ENCODE data around the gene IGFL1. TPM values are rescaled to one million over a fixed set of nuclear protein-coding genes. Genes with fewer than 3 reads are reported as not detected.
"Not testable (repeated sequence)": the region's sequence is repeated elsewhere in the genome, so short reads cannot be mapped to it uniquely, and the experiment has no call there.

The IGFL1 gene
- total and polyA plus RNA-seq, 2 donors (not counting 1 experiment from before 2014, with no cell fraction given): 0.15 TPM; not detected in 1

DNA sequence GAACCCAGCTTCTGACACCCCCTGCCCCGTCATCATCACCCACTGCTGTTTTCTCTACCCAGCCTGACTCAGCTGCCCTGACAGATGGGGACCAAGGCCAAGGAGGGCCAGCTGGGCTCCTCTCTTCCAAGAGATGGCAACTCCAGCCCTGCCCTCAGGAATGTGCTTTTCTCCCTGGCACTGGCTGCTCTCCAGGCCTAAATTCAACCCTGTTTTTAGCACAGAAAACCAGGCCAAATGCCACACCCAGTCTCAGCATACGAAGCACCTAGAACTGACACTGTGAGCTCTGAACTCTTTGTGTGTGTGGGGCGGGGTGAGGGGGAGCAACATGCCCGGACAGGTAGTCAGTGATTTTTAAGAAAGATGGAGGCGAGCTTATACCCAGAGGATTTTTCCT lies 23.4 kb upstream of the IGFL1 start:
- no peak for ATAC-seq (ENCODE audit: low read depth)
- CTCF ChIA-PET: no interaction called here
- H3K4me3 Mint-ChIP-seq: no peak overlapping the region
- Histone ChIP-seq H3K4me1 (ENCODE audit: control insufficient read depth in 2 of 2, insufficient read depth in 2 of 2, low read length in 2 of 2) (no peaks in the 10 kb centered on the region), H3K9me3 (ENCODE audit: control extremely low read depth in 1 of 3, control insufficient read depth in 2 of 3, insufficient read depth in 1 of 3, low read length in 2 of 3) (no peaks in the 10 kb centered on the region), H3K27me3 (replicated peaks in 1 of 4; ENCODE audit: control extremely low read depth in 1 of 4, control insufficient read depth in 3 of 4, insufficient read depth in 4 of 4, low read length in 3 of 4) (peaks cover 0 to 15% (median 1%) of the 10 kb centered on the region in 4 experiments), H3K27ac (ENCODE audit: low read length in 2 of 2) (no peak overlapping the region), H3K4me3 (ENCODE audit: control extremely low read depth in 1 of 5, extremely low read depth in 1 of 5, insufficient read depth in 1 of 5, low read depth in 2 of 5, low read length in 4 of 5) (no peak overlapping the region), H2AFZ (ENCODE audit: insufficient read depth, low read depth, low read length, poor library complexity, severe bottlenecking) (no peak overlapping the region), H3K4me2 (replicated peaks; ENCODE audit: low read depth, low read length, poor library complexity, severe bottlenecking) (no peak overlapping the region), H4K20me1 (ENCODE audit: control insufficient read depth, insufficient read depth, low read length, poor library complexity, severe bottlenecking) (no peaks in the 10 kb centered on the region), H3K9ac (ENCODE audit: low read length) (no peak overlapping the region), H3K36me3 (replicated peaks in 1 of 2; ENCODE audit: control extremely low read depth in 1 of 2, control insufficient read depth in 1 of 2, extremely low read depth in 1 of 2, insufficient read depth in 2 of 2, low read length in 1 of 2) (no peaks in the 10 kb centered on the region), H3K79me2 (ENCODE audit: control insufficient read depth, insufficient read depth, low read length) (no peaks in the 10 kb centered on the region)
- H3K4me1 Mint-ChIP-seq: no peaks in the 10 kb centered on the region
- intact Hi-C loops (cut with micrococcal nuclease): no loop called here
- peaks cover 53% of the 10 kb centered on the region for H3K27me3 Mint-ChIP-seq
- POLR2A ChIA-PET: no interaction called here
- DNase-seq: no peak
- H3K9me3 Mint-ChIP-seq (ENCODE audit: insufficient read depth): no peaks in the 10 kb centered on the region
- TF ChIP-seq, protein P1, sequence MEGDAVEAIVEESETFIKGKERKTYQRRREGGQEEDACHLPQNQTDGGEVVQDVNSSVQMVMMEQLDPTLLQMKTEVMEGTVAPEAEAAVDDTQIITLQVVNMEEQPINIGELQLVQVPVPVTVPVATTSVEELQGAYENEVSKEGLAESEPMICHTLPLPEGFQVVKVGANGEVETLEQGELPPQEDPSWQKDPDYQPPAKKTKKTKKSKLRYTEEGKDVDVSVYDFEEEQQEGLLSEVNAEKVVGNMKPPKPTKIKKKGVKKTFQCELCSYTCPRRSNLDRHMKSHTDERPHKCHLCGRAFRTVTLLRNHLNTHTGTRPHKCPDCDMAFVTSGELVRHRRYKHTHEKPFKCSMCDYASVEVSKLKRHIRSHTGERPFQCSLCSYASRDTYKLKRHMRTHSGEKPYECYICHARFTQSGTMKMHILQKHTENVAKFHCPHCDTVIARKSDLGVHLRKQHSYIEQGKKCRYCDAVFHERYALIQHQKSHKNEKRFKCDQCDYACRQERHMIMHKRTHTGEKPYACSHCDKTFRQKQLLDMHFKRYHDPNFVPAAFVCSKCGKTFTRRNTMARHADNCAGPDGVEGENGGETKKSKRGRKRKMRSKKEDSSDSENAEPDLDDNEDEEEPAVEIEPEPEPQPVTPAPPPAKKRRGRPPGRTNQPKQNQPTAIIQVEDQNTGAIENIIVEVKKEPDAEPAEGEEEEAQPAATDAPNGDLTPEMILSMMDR (IDR thresholded peaks at IDR 0.05): no peak
- TF ChIP-seq EZH2 (IDR thresholded peaks at IDR 0.05; ENCODE audit: borderline replicate concordance, insufficient read depth, low read depth, low read length, poor library complexity, severe bottlenecking): no peak
- no peak overlapping the region for H3K27ac Mint-ChIP-seq
- 77% methylated on average over 1 of the region's 5 CpGs for WGBS (ENCODE audit: insufficient coverage)

DNA sequence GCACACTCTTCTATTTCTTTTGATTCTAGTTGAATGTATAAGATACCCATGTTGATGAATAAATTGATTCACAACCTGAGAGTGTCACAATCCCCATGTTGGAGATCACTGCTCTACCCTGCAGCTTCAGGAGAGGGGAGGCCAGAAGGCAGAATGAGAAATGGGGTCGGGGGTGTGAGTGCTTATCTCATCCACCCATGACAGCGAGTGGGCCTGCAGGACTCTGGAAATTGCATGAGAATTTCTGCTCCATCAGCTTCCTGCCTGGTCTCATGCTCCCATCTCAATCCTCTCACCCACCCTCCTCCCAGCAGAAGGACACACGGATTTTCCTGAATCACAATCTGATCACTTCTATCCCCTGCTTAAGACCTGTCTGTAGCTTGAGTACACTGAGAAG lies 22.9 kb upstream of the IGFL1 start:
- Histone ChIP-seq H3K36me3 (replicated peaks in 1 of 2; ENCODE audit: control extremely low read depth in 1 of 2, control insufficient read depth in 1 of 2, extremely low read depth in 1 of 2, insufficient read depth in 2 of 2, low read length in 1 of 2) (no peaks in the 10 kb centered on the region), H3K9ac (ENCODE audit: low read length) (no peak overlapping the region), H3K4me2 (replicated peaks; ENCODE audit: low read depth, low read length, poor library complexity, severe bottlenecking) (no peak overlapping the region), H3K4me3 (ENCODE audit: control extremely low read depth in 1 of 5, extremely low read depth in 1 of 5, insufficient read depth in 1 of 5, low read depth in 2 of 5, low read length in 4 of 5) (no peak overlapping the region), H2AFZ (ENCODE audit: insufficient read depth, low read depth, low read length, poor library complexity, severe bottlenecking) (no peak overlapping the region), H3K27ac (ENCODE audit: low read length in 2 of 2) (no peak overlapping the region), H3K79me2 (ENCODE audit: control insufficient read depth, insufficient read depth, low read length) (no peaks in the 10 kb centered on the region), H3K4me1 (ENCODE audit: control insufficient read depth in 2 of 2, insufficient read depth in 2 of 2, low read length in 2 of 2) (no peaks in the 10 kb centered on the region), H3K9me3 (ENCODE audit: control extremely low read depth in 1 of 3, control insufficient read depth in 2 of 3, insufficient read depth in 1 of 3, low read length in 2 of 3) (no peaks in the 10 kb centered on the region), H4K20me1 (ENCODE audit: control insufficient read depth, insufficient read depth, low read length, poor library complexity, severe bottlenecking) (no peaks in the 10 kb centered on the region), H3K27me3 (replicated peaks in 1 of 4; ENCODE audit: control extremely low read depth in 1 of 4, control insufficient read depth in 3 of 4, insufficient read depth in 4 of 4, low read length in 3 of 4) (peaks cover 0 to 15% (median 1%) of the 10 kb centered on the region in 4 experiments)
- POLR2A ChIA-PET: no interaction called here
- Mint-ChIP-seq H3K27ac (no peak overlapping the region), H3K4me1 (no peaks in the 10 kb centered on the region), H3K27me3 (peaks cover 50% of the 10 kb centered on the region), H3K9me3 (ENCODE audit: insufficient read depth) (no peaks in the 10 kb centered on the region), H3K4me3 (no peak overlapping the region)
- 92% methylated on average over 2 of the region's 3 CpGs for WGBS (ENCODE audit: insufficient coverage)
- no peak for DNase-seq
- CTCF ChIA-PET: no interaction called here
- TF ChIP-seq EZH2 (IDR thresholded peaks at IDR 0.05; ENCODE audit: borderline replicate concordance, insufficient read depth, low read depth, low read length, poor library complexity, severe bottlenecking): no peak
- TF ChIP-seq, protein P1 (IDR thresholded peaks at IDR 0.05): no peak
- no peak for ATAC-seq (ENCODE audit: low read depth)
- intact Hi-C loops (cut with micrococcal nuclease): no loop called here

DNA sequence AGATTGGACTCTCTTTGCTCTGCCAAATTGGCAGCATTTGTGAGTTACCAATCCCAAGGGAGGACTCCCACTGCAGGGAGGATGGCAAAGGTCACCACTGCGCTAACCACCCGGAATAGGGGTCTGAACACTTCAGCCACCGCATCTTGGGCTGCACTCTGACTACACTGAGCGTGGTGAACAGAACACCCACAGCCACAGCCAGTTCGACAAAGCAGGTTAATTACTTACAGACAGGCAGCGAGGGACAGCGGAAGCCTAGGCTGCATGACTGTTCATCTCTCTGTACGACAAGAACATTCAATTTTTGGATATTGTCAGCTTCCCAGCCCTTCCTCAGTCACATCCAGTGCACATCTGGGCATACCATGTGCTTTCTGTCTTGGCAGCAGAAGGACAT lies 21.7 kb upstream of the IGFL1 start:
- intact Hi-C loops (cut with micrococcal nuclease); H3K9me3 Mint-ChIP-seq (ENCODE audit: insufficient read depth); H3K4me2 ChIP-seq (replicated peaks; ENCODE audit: low read depth, low read length, poor library complexity, severe bottlenecking); H3K27ac ChIP-seq (ENCODE audit: low read length in 2 of 2); H3K9me3 ChIP-seq (ENCODE audit: control extremely low read depth in 1 of 3, control insufficient read depth in 2 of 3, insufficient read depth in 1 of 3, low read length in 2 of 3); H3K9ac ChIP-seq (ENCODE audit: low read length); H3K36me3 ChIP-seq (replicated peaks in 1 of 2; ENCODE audit: control extremely low read depth in 1 of 2, control insufficient read depth in 1 of 2, extremely low read depth in 1 of 2, insufficient read depth in 2 of 2, low read length in 1 of 2); H3K4me1 ChIP-seq (ENCODE audit: control insufficient read depth in 2 of 2, insufficient read depth in 2 of 2, low read length in 2 of 2); ATAC-seq (ENCODE audit: low read depth); POLR2A ChIA-PET; H3K79me2 ChIP-seq (ENCODE audit: control insufficient read depth, insufficient read depth, low read length); H3K4me3 ChIP-seq (ENCODE audit: control extremely low read depth in 1 of 5, extremely low read depth in 1 of 5, insufficient read depth in 1 of 5, low read depth in 2 of 5, low read length in 4 of 5); H3K4me1 Mint-ChIP-seq; DNase-seq; H4K20me1 ChIP-seq (ENCODE audit: control insufficient read depth, insufficient read depth, low read length, poor library complexity, severe bottlenecking); H2AFZ ChIP-seq (ENCODE audit: insufficient read depth, low read depth, low read length, poor library complexity, severe bottlenecking); H3K27ac Mint-ChIP-seq; CTCF ChIA-PET; H3K4me3 Mint-ChIP-seq: not testable (repeated sequence)
- peaks cover 40% of the 10 kb centered on the region for H3K27me3 Mint-ChIP-seq
- 92% methylated on average over 3 of the region's 8 CpGs for WGBS (ENCODE audit: insufficient coverage)
- H3K27me3 ChIP-seq (replicated peaks in 1 of 4; ENCODE audit: control extremely low read depth in 1 of 4, control insufficient read depth in 3 of 4, insufficient read depth in 4 of 4, low read length in 3 of 4): peaks cover 0 to 12% (median 1%) of the 10 kb centered on the region in 4 experiments

All from B cell (primary cell).